ENCODE data around the gene MPP3.
"Not testable (repeated sequence)": the region's sequence is repeated elsewhere in the genome, so short reads cannot be mapped to it uniquely, and the experiment has no call there.

Gene MPP3

DNA sequence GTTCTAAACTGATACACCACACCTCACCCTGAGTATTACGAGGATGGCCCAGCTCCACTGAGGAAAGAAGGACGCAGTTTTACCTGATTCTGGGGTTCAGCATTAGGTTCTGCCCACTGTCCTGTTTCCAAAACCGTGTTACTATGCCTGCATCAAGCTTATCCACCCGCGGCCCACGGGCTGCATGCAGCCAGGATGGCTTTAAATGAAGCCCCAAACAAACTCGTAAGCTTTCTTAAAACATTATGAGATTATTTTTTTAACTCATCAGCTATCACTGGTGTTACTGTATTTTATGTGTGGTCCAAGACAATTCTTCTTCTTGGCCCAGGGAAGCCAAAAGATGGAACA is 10.0 kb upstream of the MPP3 start:
- TF ChIP-seq, protein P1, sequence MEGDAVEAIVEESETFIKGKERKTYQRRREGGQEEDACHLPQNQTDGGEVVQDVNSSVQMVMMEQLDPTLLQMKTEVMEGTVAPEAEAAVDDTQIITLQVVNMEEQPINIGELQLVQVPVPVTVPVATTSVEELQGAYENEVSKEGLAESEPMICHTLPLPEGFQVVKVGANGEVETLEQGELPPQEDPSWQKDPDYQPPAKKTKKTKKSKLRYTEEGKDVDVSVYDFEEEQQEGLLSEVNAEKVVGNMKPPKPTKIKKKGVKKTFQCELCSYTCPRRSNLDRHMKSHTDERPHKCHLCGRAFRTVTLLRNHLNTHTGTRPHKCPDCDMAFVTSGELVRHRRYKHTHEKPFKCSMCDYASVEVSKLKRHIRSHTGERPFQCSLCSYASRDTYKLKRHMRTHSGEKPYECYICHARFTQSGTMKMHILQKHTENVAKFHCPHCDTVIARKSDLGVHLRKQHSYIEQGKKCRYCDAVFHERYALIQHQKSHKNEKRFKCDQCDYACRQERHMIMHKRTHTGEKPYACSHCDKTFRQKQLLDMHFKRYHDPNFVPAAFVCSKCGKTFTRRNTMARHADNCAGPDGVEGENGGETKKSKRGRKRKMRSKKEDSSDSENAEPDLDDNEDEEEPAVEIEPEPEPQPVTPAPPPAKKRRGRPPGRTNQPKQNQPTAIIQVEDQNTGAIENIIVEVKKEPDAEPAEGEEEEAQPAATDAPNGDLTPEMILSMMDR (IDR thresholded peaks at IDR 0.05), result no peak
- H3K36me3 ChIP-seq, result no peaks in the 10 kb centered on the region
- H3K4me3 ChIP-seq (ENCODE audit: low read depth in 1 of 2, low read length in 1 of 2), result no peak overlapping the region
- peaks cover 17% of the 10 kb centered on the region for H3K27me3 ChIP-seq
- H3K9me3 ChIP-seq, result no peaks in the 10 kb centered on the region
- no peaks in the 10 kb centered on the region for H3K4me1 ChIP-seq (ENCODE audit: control insufficient read depth in 1 of 2, insufficient read depth in 1 of 2, low read depth in 1 of 2, low read length in 1 of 2)
- no peak overlapping the region for H3K27ac ChIP-seq

DNA sequence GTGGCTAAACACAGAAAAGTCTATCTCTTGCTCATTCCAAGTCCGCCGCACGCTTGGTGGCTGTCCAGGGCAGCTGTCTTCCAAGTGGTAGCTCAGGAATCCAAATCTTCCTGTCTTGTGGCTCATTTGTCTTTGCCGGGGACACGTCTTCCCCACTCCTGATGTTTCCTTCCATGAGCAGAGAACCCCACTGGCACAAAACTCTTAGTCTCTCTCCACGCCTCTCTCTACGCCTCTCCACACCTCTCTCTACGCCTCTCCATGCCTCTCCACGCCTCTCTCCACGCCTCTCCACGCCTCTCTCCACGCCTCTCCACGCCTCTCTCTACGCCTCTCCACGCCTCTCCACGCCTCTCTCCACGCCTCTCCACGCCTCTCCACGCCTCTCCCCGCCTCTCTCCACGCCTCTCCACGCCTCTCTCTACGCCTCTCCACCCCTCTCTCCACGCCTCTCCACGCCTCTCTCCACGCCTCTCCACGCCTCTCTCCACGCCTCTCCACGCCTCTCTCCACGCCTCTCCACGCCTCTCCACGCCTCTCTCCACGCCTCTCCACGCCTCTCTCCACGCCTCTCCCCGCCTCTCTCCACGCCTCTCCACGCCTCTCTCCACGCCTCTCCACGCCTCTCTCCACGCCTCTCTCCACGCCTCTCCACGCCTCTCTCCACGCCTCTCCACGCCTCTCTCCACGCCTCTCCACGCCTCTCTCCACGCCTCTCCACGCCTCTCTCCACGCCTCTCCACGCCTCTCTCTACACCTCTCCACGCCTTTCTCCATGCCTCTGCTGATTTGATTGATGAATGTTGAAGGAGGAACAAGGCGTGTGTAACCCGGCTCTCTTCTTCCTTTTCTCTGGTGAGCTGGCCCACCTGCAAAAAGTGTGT is 9.4 kb upstream of the MPP3 start:
- H3K9me3 ChIP-seq; H3K4me1 ChIP-seq (ENCODE audit: control insufficient read depth in 1 of 2, insufficient read depth in 1 of 2, low read depth in 1 of 2, low read length in 1 of 2); H3K36me3 ChIP-seq; H3K4me3 ChIP-seq (ENCODE audit: low read depth in 1 of 2, low read length in 1 of 2); H3K27ac ChIP-seq: not testable (repeated sequence)
- H3K27me3 ChIP-seq, result peaks cover 17% of the 10 kb centered on the region

DNA sequence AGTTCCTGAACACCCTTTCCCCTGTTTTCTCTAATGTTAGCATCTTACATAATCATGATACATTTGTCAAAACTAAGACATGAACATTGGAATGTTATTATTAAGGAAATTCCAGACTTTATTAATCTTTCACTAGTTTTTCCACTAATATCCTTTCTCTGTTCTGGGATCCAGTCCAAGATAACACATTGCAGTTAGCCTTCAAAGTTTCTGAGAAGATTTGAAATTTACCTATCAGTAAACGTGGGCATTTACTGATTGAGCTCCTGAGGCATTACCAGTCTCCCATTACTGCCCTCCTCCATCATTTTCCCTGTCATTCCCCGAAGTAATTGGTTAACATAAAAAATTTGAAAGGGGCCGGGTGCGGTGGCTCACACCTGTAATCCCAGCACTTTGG is 8.3 kb upstream of the MPP3 start:
- Histone ChIP-seq H3K27me3 (peaks cover 17% of the 10 kb centered on the region), H3K4me3 (ENCODE audit: low read depth in 1 of 2, low read length in 1 of 2) (no peak overlapping the region), H3K27ac (no peak overlapping the region), H3K4me1 (ENCODE audit: control insufficient read depth in 1 of 2, insufficient read depth in 1 of 2, low read depth in 1 of 2, low read length in 1 of 2) (no peaks in the 10 kb centered on the region), H3K9me3 (no peaks in the 10 kb centered on the region), H3K36me3 (no peaks in the 10 kb centered on the region)
- TF ChIP-seq, protein P1 (IDR thresholded peaks at IDR 0.05), result no peak

DNA sequence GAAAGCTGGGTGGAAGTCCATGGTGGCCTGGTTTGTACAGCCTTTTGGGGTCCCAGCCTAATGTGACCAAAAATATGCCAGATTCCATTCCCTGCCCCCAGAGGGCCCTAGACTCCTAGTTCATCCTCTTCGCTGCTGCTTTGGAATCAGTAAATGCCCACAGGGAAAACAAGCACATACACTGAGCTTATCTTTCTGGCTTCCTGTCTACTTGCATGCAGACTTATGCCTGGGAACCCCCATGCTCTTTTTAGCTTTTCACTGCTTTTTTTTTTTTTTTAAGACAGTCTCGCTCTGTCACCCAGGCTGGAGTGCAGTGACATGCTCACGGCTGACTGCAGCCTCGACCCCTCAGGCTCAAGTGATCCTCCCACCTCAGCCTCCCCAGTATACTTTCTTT is 7.9 kb upstream of the MPP3 start:
- Histone ChIP-seq H3K4me1 (ENCODE audit: control insufficient read depth in 1 of 2, insufficient read depth in 1 of 2, low read depth in 1 of 2, low read length in 1 of 2) (no peaks in the 10 kb centered on the region), H3K4me3 (ENCODE audit: low read depth in 1 of 2, low read length in 1 of 2) (no peak overlapping the region), H3K27ac (no peak overlapping the region), H3K9me3 (no peaks in the 10 kb centered on the region), H3K27me3 (peaks cover 22% of the 10 kb centered on the region), H3K36me3 (no peaks in the 10 kb centered on the region)
- TF ChIP-seq, protein P1 (IDR thresholded peaks at IDR 0.05), result no peak

DNA sequence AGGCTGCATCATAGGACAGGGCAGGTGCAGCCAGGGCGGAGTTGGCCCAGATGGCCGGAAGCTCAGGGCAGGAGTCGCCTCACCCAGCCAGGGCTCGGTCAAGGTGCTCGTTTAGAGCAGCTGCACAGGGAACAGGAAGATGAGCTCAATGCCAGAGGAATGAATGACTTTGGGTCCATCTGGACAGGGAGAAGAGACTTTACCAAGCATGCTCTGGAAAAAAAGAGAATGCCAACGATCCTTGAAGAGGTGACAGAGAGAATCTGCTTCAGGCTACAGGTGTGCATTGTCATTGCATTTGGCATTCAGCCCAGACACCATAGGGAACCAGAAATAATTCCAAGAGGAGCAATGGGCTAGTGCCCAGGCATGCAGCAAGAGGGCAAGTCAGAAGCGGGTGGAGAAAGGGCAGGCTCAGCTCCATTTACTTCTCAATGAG is 6.7 kb upstream of the MPP3 start:
- no peaks in the 10 kb centered on the region for H3K4me1 ChIP-seq (ENCODE audit: control insufficient read depth in 1 of 2, insufficient read depth in 1 of 2, low read depth in 1 of 2, low read length in 1 of 2)
- peaks cover 33% of the 10 kb centered on the region for H3K27me3 ChIP-seq
- H3K27ac ChIP-seq, result no peak overlapping the region
- H3K9me3 ChIP-seq, result no peaks in the 10 kb centered on the region
- no peaks in the 10 kb centered on the region for H3K36me3 ChIP-seq
- TF ChIP-seq, protein P1 (IDR thresholded peaks at IDR 0.05), result no peak
- no peak overlapping the region for H3K4me3 ChIP-seq (ENCODE audit: low read depth in 1 of 2, low read length in 1 of 2)

DNA sequence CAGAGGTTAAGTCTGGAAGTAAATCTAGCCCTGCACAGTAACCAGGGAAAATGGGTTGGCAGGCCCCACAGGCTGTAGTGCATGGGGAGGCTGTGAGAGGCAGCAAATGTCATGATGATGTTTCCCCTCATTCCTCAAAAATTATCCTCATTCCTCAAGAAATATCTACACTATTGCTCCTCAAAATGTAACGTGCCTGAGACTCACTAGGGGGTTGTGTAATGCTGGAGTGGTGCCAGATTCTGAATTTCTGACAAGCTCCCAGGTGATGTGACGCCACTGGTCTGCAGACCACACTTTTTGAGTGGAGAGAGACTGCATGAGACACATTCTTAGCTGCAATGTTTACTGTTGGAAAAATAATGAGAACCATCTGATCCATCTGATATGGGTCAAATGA is 1.2 kb upstream of the MPP3 start:
- Histone ChIP-seq H3K36me3 (no peaks in the 10 kb centered on the region), H3K27ac (no peak overlapping the region), H3K4me3 (ENCODE audit: low read depth in 1 of 2, low read length in 1 of 2) (no peak overlapping the region), H3K4me1 (ENCODE audit: control insufficient read depth in 1 of 2, insufficient read depth in 1 of 2, low read depth in 1 of 2, low read length in 1 of 2) (peaks cover 4 to 12% of the 10 kb centered on the region in 2 experiments), H3K9me3 (no peaks in the 10 kb centered on the region), H3K27me3 (peaks cover 72% of the 10 kb centered on the region)
- TF ChIP-seq, protein P1 (IDR thresholded peaks at IDR 0.05), result no peak
